ENCODE data around the gene PSAP. TPM values are rescaled to one million over a fixed set of nuclear protein-coding genes. Genes with fewer than 3 reads are reported as not detected.

PSAP gene
- polyA plus RNA-seq, 1 donor from 2014 or later: 651 TPM

GRCh38 chr10:71782221-71782916 is 68.7 kb downstream of the PSAP start:
- Histone ChIP-seq H3F3A (ENCODE audit: insufficient read depth, low read length, poor library complexity, severe bottlenecking) (no peaks in the 10 kb centered on the region), H3K9me2 (ENCODE audit: insufficient read depth, low read length) (no peaks in the 10 kb centered on the region), H3K79me2 (replicated peaks; ENCODE audit: insufficient read depth, low read length) (no peaks in the 10 kb centered on the region), H2AFZ (ENCODE audit: low read depth, low read length) (no peak overlapping the region), H3K4me2 (ENCODE audit: low read length) (no peak overlapping the region), H3K9ac (ENCODE audit: low read length) (no peak overlapping the region), H4K20me1 (ENCODE audit: insufficient read depth) (no peaks in the 10 kb centered on the region), H3K4me3 (ENCODE audit: low read length) (no peak overlapping the region), H3K36me3 (ENCODE audit: insufficient read depth, low read length) (no peaks in the 10 kb centered on the region), H3K9me3 (ENCODE audit: low read length) (no peaks in the 10 kb centered on the region), H3K27me3 (ENCODE audit: insufficient read depth, low read depth, low read length) (no peaks in the 10 kb centered on the region), H3K27ac (ENCODE audit: low read length) (no peak overlapping the region)
- no peak for TF ChIP-seq POLR2AphosphoS5 (IDR thresholded peaks at IDR 0.05)
- no peak for TF ChIP-seq MXI1 (conservative IDR thresholded peaks at IDR 0.05; ENCODE audit: poor library complexity, severe bottlenecking)
- no peak for TF ChIP-seq EZH2 (IDR thresholded peaks at IDR 0.05; ENCODE audit: borderline replicate concordance, insufficient read depth, low read length, poor library complexity, severe bottlenecking)
- no peak for TF ChIP-seq REST (IDR thresholded peaks at IDR 0.05; ENCODE audit: borderline replicate concordance)
- TF ChIP-seq, protein P1, sequence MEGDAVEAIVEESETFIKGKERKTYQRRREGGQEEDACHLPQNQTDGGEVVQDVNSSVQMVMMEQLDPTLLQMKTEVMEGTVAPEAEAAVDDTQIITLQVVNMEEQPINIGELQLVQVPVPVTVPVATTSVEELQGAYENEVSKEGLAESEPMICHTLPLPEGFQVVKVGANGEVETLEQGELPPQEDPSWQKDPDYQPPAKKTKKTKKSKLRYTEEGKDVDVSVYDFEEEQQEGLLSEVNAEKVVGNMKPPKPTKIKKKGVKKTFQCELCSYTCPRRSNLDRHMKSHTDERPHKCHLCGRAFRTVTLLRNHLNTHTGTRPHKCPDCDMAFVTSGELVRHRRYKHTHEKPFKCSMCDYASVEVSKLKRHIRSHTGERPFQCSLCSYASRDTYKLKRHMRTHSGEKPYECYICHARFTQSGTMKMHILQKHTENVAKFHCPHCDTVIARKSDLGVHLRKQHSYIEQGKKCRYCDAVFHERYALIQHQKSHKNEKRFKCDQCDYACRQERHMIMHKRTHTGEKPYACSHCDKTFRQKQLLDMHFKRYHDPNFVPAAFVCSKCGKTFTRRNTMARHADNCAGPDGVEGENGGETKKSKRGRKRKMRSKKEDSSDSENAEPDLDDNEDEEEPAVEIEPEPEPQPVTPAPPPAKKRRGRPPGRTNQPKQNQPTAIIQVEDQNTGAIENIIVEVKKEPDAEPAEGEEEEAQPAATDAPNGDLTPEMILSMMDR (IDR thresholded peaks at IDR 0.05; ENCODE audit: poor library complexity, severe bottlenecking): no peak
- TF ChIP-seq SMC3 (conservative IDR thresholded peaks at IDR 0.05; ENCODE audit: poor library complexity): no peak

DNA sequence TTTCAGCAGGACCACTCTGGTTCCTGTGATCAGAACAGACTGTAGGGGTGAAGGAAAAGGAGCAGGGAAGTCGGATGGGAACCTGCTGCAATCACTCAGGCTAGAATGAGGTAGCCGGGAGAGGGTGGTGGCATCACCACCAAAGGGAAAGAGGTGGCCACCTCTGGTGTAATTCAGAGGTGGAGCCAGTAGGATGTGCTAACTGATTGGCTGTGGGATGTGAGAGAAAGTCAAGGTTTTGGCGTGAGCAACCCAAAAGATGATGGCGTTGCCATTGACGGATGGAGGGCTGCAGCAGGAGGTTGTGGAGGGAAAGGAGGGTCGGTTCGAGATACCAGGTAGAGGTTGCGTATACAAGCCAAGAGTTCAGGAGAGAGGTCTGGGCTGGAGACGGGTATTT is 70.3 kb downstream of the PSAP start:
- Histone ChIP-seq H3K9me2 (ENCODE audit: insufficient read depth, low read length) (no peaks in the 10 kb centered on the region), H3K27me3 (ENCODE audit: insufficient read depth, low read depth, low read length) (no peaks in the 10 kb centered on the region), H3K4me2 (ENCODE audit: low read length) (no peak overlapping the region), H3K4me3 (ENCODE audit: low read length) (no peak overlapping the region), H4K20me1 (ENCODE audit: insufficient read depth) (no peaks in the 10 kb centered on the region), H3K9ac (ENCODE audit: low read length) (no peak overlapping the region), H3F3A (ENCODE audit: insufficient read depth, low read length, poor library complexity, severe bottlenecking) (no peaks in the 10 kb centered on the region), H3K36me3 (ENCODE audit: insufficient read depth, low read length) (no peaks in the 10 kb centered on the region), H3K9me3 (ENCODE audit: low read length) (no peaks in the 10 kb centered on the region), H3K27ac (ENCODE audit: low read length) (no peak overlapping the region), H3K79me2 (replicated peaks; ENCODE audit: insufficient read depth, low read length) (no peaks in the 10 kb centered on the region), H2AFZ (ENCODE audit: low read depth, low read length) (no peak overlapping the region)
- TF ChIP-seq REST (IDR thresholded peaks at IDR 0.05; ENCODE audit: borderline replicate concordance): no peak
- TF ChIP-seq RAD21 (conservative IDR thresholded peaks at IDR 0.05): no peak
- no peak for TF ChIP-seq EP300 (conservative IDR thresholded peaks at IDR 0.05; ENCODE audit: poor library complexity, severe bottlenecking)
- no peak for TF ChIP-seq TAF1 (IDR thresholded peaks at IDR 0.05; ENCODE audit: low read depth)
- TF ChIP-seq MXI1 (conservative IDR thresholded peaks at IDR 0.05; ENCODE audit: poor library complexity, severe bottlenecking): no peak
- TF ChIP-seq POLR2AphosphoS5 (IDR thresholded peaks at IDR 0.05): no peak
- TF ChIP-seq, protein P1 (IDR thresholded peaks at IDR 0.05; ENCODE audit: poor library complexity, severe bottlenecking): no peak
- TF ChIP-seq EZH2 (IDR thresholded peaks at IDR 0.05; ENCODE audit: borderline replicate concordance, insufficient read depth, low read length, poor library complexity, severe bottlenecking): no peak
- no peak for TF ChIP-seq SMC3 (conservative IDR thresholded peaks at IDR 0.05; ENCODE audit: poor library complexity)

Data from neural cell (in vitro differentiated cells).